GM19397 (cell line): Measurements from ENCODE around the gene MAMSTR.

ENCODE experiments used
- ATAC-seq: cut with Tn5 transposase; IDR thresholded peaks from one replicate; pipeline ENCODE4 v1.9.1; 2021; ENCODE audit warnings: mild to moderate bottlenecking, moderate library complexity; ENCODE audit not compliant: unreplicated experiment

MAMSTR gene

GRCh38 chr19:48669903-48670668 lies 49.4 kb downstream of the MAMSTR start:
- ATAC-seq = no peak

GRCh38 chr19:48668761-48669160 lies 50.8 kb downstream of the MAMSTR start:
- ATAC-seq = no peak

- ATAC-seq = no peak
These were observed 51.2 kb downstream of the MAMSTR start for GRCh38 chr19:48668332-48668731.

- ATAC-seq = no peak
These were observed 53.7 kb downstream of the MAMSTR start for GRCh38 chr19:48665786-48666185.

- no peak for ATAC-seq
These were observed 55.0 kb downstream of the MAMSTR start for GRCh38 chr19:48664476-48664875.

GRCh38 chr19:48663667-48664066 lies 55.9 kb downstream of the MAMSTR start:
- no peak for ATAC-seq
